ENCODE results near the gene R3HDML.

DNA sequence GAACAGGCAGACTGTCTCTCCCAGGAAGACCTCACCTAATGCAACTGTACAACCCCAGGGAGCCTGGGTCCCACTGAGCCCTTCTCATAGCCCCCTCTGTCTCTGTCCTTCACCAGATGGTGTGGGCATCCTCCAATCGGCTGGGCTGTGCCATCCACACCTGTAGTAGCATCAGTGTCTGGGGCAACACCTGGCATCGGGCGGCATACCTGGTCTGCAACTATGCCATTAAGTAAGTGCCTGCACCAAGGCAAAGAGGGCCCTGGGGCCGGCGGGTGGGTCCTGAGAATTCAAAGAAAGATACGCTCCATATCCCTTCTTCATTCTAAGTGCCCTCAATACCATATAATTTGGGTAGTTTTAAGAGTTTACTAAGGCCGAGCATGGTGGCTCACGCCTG, 8.3 kb downstream of the R3HDML start:
- TF ChIP-seq, protein P1, sequence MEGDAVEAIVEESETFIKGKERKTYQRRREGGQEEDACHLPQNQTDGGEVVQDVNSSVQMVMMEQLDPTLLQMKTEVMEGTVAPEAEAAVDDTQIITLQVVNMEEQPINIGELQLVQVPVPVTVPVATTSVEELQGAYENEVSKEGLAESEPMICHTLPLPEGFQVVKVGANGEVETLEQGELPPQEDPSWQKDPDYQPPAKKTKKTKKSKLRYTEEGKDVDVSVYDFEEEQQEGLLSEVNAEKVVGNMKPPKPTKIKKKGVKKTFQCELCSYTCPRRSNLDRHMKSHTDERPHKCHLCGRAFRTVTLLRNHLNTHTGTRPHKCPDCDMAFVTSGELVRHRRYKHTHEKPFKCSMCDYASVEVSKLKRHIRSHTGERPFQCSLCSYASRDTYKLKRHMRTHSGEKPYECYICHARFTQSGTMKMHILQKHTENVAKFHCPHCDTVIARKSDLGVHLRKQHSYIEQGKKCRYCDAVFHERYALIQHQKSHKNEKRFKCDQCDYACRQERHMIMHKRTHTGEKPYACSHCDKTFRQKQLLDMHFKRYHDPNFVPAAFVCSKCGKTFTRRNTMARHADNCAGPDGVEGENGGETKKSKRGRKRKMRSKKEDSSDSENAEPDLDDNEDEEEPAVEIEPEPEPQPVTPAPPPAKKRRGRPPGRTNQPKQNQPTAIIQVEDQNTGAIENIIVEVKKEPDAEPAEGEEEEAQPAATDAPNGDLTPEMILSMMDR (IDR thresholded peaks at IDR 0.05; ENCODE audit: borderline replicate concordance, extremely low read depth, low read length, poor library complexity, severe bottlenecking): no peak
- TF ChIP-seq EZH2 (IDR thresholded peaks at IDR 0.05; ENCODE audit: borderline replicate concordance, low read depth, low read length, severe bottlenecking): no peak

Data from DND-41 (cell line).